ENCODE measurements around the gene FBXL16.

Gene FBXL16

GRCh38 chr16:674968-675883 lies 30.4 kb downstream of the FBXL16 start, which contains the start of gene RHBDL1:
TSS of gene RHBDL1 (plus strand) at chr16:675671. CDS start at chr16:675791, 120 bp downstream.
- Mint-ChIP-seq H3K36me3 (ENCODE audit: insufficient read depth) (peaks cover 1% of the 10 kb centered on the region), H3K4me3 (peak within 1 kb of the TSS; percentile 35 to 48), H3K4me1 (ENCODE audit: low read depth in 2 of 2) (peaks cover 8 to 17% of the 10 kb centered on the region in 2 donors), H3K27me3 (peaks cover 0 to 6% of the 10 kb centered on the region in 2 donors), H3K27ac (peak within 1 kb of the TSS in 1 of 2 donors; percentile 46), H3K9me3 (no peaks in the 10 kb centered on the region)
- ATAC-seq (replicated peaks) (no peak), DNase-seq (no peak)

GRCh38 chr16:674214-674881 lies 31.3 kb downstream of the FBXL16 start:
- peak overlapping the region in 1 of 2 donors; percentile 48 for H3K4me3 Mint-ChIP-seq

DNA sequence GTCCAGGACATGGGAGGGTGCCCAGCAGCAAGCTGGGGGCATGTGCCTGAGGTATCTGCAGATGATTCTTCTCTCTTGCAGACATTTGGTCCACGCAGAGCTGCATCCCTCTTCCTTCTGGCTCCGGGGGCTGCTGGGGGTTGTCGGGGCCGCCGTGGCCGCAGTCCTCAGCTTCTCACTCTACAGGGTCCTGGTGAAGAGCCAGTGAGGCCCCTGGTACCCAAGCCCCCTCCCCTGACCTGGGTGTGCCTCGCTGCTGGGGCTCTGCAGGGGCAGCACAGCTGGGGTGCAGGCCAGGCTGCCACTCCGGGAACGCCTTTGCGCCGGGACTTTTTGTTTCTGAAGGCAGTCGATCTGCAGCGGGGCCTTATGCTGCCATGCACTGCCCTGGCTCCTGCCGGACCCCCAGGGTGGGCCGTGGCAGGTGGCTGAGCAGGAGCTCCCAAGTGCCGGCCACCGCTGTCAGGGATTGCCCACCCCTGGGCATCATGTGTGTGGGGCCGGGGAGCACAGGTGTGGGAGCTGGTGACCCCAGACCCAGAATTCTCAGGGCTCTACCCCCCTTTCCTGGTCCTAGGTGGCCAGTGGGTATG lies 32.1 kb downstream of the FBXL16 start:
- no peak for DNase-seq
- no peak overlapping the region for H3K27ac Mint-ChIP-seq
- H3K9me3 Mint-ChIP-seq, result no peaks in the 10 kb centered on the region
- no peak overlapping the region for H3K4me3 Mint-ChIP-seq
- peaks cover 13% of the 10 kb centered on the region for H3K36me3 Mint-ChIP-seq (ENCODE audit: insufficient read depth)
- no peak for ATAC-seq (replicated peaks)
- peaks cover 7 to 16% of the 10 kb centered on the region in 2 donors for H3K4me1 Mint-ChIP-seq (ENCODE audit: low read depth in 2 of 2)
- peaks cover 0 to 6% of the 10 kb centered on the region in 2 donors for H3K27me3 Mint-ChIP-seq

More at GRCh38 chr16:674214-674881, 31.3 kb downstream of the FBXL16 start:
- Mint-ChIP-seq H3K36me3 (ENCODE audit: insufficient read depth) (peaks cover 9% of the 10 kb centered on the region), H3K27me3 (peaks cover 0 to 6% of the 10 kb centered on the region in 2 donors), H3K27ac (peak overlapping the region in 1 of 2 donors; percentile 46), H3K9me3 (no peaks in the 10 kb centered on the region), H3K4me1 (ENCODE audit: low read depth in 2 of 2) (peaks cover 5 to 17% of the 10 kb centered on the region in 2 donors)
- ATAC-seq (replicated peaks) (no peak), DNase-seq (no peak)

DNA sequence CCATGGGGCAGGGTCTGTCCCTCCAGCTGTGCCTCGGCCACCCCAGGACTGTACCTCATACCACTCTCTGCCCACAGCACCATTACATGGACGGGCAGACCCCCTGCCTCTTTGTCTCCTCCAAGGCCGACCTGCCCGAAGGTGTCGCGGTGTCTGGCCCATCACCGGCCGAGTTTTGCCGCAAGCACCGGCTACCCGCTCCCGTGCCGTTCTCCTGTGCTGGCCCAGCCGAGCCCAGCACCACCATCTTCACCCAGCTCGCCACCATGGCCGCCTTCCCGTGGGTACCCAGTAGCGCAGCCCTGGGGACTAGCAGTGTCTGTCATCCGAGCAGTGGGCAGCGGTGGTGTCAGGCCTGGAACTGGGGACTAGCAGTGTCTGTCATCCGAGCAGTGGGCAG lies 32.8 kb downstream of the FBXL16 start:
- Mint-ChIP-seq H3K4me1 (ENCODE audit: low read depth in 2 of 2) (peaks cover 7 to 16% of the 10 kb centered on the region in 2 donors), H3K27ac (no peak overlapping the region), H3K36me3 (ENCODE audit: insufficient read depth) (peaks cover 16% of the 10 kb centered on the region), H3K27me3 (peaks cover 0 to 6% of the 10 kb centered on the region in 2 donors), H3K9me3 (no peaks in the 10 kb centered on the region), H3K4me3 (no peak overlapping the region)
- ATAC-seq (replicated peaks) (no peak), DNase-seq (no peak)

DNA sequence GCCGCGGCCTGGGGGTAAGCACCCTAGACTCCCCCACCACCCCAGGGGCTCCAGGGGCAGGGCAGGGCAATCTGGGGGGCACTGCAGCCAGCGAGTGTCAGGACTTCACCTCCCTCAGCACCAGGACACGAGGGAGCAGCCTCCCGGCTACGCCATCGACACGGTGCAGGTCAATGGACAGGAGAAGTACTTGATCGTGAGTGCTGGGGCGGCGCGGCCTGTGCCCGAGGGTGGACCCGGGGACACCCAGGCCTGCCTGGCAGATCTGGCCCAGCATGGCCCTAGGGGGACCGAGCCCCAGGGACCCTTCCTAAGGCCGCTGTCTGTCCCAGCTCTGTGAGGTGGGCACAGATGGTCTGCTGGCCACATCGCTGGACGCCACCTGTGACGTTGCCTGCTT lies 33.2 kb downstream of the FBXL16 start:
- Mint-ChIP-seq H3K9me3 (no peaks in the 10 kb centered on the region), H3K4me3 (no peak overlapping the region), H3K27me3 (peaks cover 0 to 6% of the 10 kb centered on the region in 2 donors), H3K36me3 (ENCODE audit: insufficient read depth) (peaks cover 18% of the 10 kb centered on the region), H3K27ac (no peak overlapping the region), H3K4me1 (ENCODE audit: low read depth in 2 of 2) (peaks cover 7 to 18% of the 10 kb centered on the region in 2 donors)
- ATAC-seq (replicated peaks) (no peak), DNase-seq (no peak)

GRCh38 chr16:671353-672131 lies 34.1 kb downstream of the FBXL16 start:
- ATAC-seq (replicated peaks) (no peak), DNase-seq (no peak)
- Mint-ChIP-seq H3K9me3 (no peaks in the 10 kb centered on the region), H3K4me1 (ENCODE audit: low read depth in 2 of 2) (peaks cover 7 to 16% of the 10 kb centered on the region in 2 donors), H3K36me3 (ENCODE audit: insufficient read depth) (peaks cover 18% of the 10 kb centered on the region), H3K4me3 (no peak overlapping the region), H3K27me3 (peaks cover 0 to 6% of the 10 kb centered on the region in 2 donors), H3K27ac (no peak overlapping the region)

DNA sequence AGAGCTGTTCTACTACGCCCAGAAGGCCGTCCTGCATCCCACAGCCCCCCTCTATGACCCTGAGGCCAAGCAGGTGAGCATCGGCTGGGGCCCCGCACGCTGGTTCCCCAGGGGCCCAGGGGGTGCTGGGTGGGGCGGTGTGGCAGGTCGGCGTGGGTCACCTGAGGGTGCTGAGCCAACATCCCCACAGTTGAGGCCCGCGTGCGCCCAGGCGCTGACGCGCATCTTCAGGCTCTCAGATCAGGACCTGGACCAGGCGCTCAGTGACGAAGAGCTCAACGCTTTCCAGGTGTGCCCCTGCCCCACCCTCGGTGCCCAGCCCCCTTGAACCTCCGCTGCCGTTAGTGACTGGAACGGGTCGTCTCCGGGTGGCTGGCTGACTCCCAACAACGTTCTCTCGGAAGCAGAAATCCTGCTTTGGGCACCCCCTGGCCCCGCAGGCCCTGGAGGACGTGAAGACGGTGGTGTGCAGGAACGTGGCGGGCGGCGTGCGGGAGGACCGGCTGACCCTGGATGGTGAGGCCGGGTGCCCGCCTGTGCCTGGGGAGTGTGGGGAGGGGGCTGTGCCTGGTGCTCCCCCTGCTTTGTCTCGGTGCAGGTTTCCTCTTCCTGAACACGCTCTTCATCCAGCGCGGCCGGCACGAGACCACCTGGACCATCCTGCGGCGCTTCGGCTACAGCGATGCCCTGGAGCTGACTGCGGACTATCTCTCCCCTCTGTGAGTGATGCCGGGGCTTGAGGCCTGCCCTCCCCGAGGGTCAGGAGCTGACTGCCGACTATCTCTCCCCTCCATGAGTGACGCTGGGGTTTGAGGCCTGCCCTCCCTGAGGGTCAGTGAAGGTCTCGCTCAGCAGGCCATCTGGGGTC lies 34.9 kb downstream of the FBXL16 start:
- Mint-ChIP-seq H3K9me3 (no peaks in the 10 kb centered on the region), H3K4me3 (no peak overlapping the region), H3K4me1 (ENCODE audit: low read depth in 2 of 2) (peaks cover 7 to 16% of the 10 kb centered on the region in 2 donors), H3K27ac (no peak overlapping the region), H3K36me3 (ENCODE audit: insufficient read depth) (peaks cover 18% of the 10 kb centered on the region), H3K27me3 (peaks cover 0 to 6% of the 10 kb centered on the region in 2 donors)
- ATAC-seq (replicated peaks) (no peak), DNase-seq (no peak)

DNA sequence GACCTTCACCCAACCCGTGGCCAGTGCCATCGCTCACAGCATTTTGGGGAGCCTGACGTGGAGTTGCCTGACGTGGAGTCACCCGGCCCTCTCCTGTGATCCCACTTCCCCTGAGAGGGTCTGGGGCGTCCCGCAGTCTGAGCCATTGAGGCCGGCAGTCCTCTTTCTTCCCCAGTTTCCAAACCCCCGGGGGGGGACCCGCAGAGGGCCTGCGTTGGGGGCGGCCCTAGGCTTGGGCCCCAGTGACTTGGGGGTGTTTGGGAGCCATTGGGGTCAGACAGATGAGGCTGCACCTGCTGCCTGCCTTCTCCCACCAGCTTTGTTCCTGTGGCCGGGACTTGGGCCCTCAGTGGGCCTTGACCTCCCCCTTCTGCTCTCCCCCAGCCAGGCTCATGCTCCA lies 35.9 kb downstream of the FBXL16 start:
- no peak for ATAC-seq (replicated peaks)

DNA sequence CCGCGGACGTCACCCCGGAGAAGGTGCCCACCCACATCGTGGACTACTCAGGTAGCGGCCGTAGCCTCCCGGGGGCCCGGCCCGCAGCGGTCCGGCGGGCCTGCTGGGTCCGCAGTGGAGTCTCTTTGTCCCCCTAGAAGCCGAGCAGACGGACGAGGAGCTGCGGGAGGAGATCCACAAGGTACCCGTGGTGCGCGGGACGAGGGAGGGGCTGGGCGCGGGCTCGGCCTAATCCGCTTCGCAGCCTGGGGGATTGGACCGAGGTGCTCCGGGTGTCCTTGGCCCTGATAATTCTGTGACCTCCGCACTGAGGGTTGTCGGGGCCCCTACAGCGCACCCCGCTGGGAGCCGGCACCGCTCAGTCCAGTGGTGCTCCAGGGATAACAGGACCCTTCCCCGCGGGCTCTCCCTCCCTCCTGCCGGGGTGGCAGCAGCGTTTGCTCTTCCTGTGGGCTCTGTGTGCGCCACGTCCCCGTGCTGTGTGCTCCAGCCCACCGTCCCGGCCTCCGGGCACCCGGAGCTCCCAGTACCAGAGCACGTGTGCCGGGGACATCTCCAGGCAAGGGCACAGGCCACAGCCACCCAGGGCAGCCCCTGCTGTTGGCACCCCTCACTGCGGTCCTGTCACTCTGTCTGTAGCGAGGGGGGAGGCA lies 37.0 kb downstream of the FBXL16 start:
- Mint-ChIP-seq H3K27ac (peak overlapping the region in 1 of 2 donors; percentile 32), H3K4me1 (ENCODE audit: low read depth in 2 of 2) (peaks cover 3 to 10% of the 10 kb centered on the region in 2 donors), H3K36me3 (ENCODE audit: insufficient read depth) (peaks cover 18% of the 10 kb centered on the region), H3K27me3 (no peaks in the 10 kb centered on the region), H3K4me3 (peak overlapping the region; percentile 78 to 80), H3K9me3 (no peaks in the 10 kb centered on the region)
- ATAC-seq (replicated peaks) (peak; percentile 8), DNase-seq (no peak)

More for the DNA sequence above, 35.9 kb downstream of the FBXL16 start:
- no peaks in the 10 kb centered on the region for H3K9me3 Mint-ChIP-seq
- no peaks in the 10 kb centered on the region for H3K27me3 Mint-ChIP-seq
- peak overlapping the region in 1 of 2 donors; percentile 41 for H3K27ac Mint-ChIP-seq
- DNase-seq, result no peak
- H3K4me1 Mint-ChIP-seq (ENCODE audit: low read depth in 2 of 2), result peaks cover 3 to 10% of the 10 kb centered on the region in 2 donors
- peak overlapping the region; percentile 32 to 46 for H3K4me3 Mint-ChIP-seq
- H3K36me3 Mint-ChIP-seq (ENCODE audit: insufficient read depth), result peaks cover 18% of the 10 kb centered on the region

DNA sequence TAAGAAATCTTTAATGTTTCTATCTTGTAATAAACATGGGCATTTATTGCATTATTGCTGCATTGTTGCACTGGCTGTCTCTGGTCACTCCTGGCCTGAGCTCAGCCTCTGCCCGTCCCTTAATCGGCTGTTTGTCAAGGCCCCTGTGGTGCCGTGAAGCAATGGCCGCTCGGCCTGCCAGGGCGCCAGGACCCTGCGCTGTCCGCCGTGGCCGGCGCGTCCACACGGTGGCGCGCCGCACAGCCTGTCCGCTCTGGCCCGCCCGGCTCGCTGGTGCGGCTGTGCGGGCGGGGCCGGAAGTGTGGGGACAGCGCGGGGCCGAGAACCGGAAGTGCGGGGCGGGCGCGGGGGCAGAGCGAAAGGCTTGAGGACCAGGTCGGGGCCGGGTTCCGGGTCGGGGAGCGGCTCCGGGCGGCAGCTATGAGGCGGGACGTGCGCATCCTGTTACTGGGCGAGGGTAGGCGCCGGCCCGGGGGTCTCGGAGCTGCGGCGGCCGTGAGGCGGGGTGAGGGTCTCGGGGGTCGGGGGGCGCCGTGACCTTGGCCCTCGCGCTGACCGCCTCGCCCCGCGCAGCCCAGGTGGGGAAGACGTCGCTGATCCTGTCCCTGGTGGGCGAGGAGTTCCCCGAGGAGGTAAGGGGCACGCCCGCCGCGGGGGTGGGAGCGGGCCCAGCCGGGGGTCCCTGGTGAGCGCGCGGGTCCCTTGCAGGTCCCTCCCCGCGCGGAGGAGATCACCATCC lies 37.7 kb downstream of the FBXL16 start, which contains the start of gene RHOT2:
Gene RHOT2, plus strand, starts transcription at position 353 of the 739 bp plus-strand sequence. Its CDS starts 68 bp downstream, at position 421.
- Mint-ChIP-seq H3K4me3 (peak within 1 kb of the TSS; percentile 78 to 80), H3K4me1 (ENCODE audit: low read depth in 2 of 2) (peaks cover 3 to 10% of the 10 kb centered on the region in 2 donors), H3K27me3 (no peaks in the 10 kb centered on the region), H3K27ac (peak within 1 kb of the TSS; percentile 82 to 85), H3K36me3 (ENCODE audit: insufficient read depth) (peaks cover 18% of the 10 kb centered on the region), H3K9me3 (no peaks in the 10 kb centered on the region)
- peak; percentile 89 to 94 (median 92) for DNase-seq
- peak; percentile 96 for ATAC-seq (replicated peaks)

All from effector memory CD8-positive, alpha-beta T cell (primary cell).